Measurements from ENCODE around the gene PRSS57. TPM values are rescaled to one million over a fixed set of nuclear protein-coding genes. Genes with fewer than 3 reads are reported as not detected.

PRSS57 gene
- total and polyA plus RNA-seq, 2 of the 4 experiments (the other 2 are of a cell fraction) = not detected

DNA sequence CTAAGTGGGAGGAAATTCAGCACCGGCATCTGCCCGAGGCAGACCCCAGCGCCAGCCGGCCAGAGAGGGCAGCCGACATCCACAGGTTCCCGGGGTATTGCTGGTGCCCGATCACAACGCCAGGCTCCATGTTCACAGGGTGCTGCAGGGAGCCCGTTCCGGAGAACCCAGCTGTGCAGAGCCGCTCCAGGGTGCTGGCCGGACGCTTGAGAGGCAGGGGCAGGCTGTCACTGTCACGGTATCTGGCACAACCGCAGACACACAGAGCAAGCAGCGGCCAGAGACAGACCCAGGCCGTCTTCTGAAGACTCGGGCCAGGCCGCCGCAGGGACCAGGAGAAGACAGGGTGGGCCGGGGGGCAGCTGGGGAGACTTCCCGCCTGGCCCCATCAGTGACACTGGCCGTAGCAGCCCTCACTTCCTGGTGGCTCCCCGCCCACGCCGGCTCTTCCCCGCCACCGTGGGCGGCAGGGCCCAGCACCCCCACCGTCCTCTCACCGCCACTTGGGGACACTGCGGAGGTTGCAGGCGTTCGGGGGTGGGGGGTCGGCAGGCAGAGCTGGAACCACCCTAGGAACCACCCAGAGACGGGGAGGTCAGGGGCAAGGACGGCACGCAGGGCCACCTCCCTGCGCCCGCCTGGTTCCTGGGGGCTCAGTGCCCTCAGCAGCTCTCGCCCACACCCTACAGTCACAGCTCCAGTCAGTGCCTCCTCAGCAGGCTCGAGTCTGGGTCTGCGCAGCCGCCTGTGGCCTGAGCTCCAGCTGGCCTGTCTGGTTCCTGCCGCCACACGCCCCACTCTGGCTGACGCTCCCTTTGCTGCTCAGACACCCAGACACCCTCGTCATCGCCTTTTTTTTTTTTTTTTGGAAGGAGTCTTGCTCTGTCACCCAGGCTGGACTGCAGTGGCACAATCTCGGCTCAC is 36.1 kb downstream of the PRSS57 start:
- in situ Hi-C loops (cut with MboI; ENCODE audit: low sequenced_read_pairs) = no loop called here
- H2AK9ac ChIP-seq (replicated peaks; ENCODE audit: low read depth, low read length, poor library complexity) = peak overlapping the region; percentile 50
- intact Hi-C loops (cut with micrococcal nuclease) = no loop called here
- no peak overlapping the region for H2BK20ac ChIP-seq (ENCODE audit: low read depth, low read length)
- H3K27me3 ChIP-seq (ENCODE audit: control insufficient read depth, insufficient read depth, low read length) = no peaks in the 10 kb centered on the region
- H3K9ac ChIP-seq (ENCODE audit: low read depth, low read length) = no peak overlapping the region
- H3K18ac ChIP-seq (ENCODE audit: low read depth, low read length) = no peak overlapping the region
- no peak overlapping the region for H3K23ac ChIP-seq (ENCODE audit: low read depth, low read length)
- peaks cover 79% of the 10 kb centered on the region for H4K20me1 ChIP-seq (ENCODE audit: insufficient read depth, low read length)
- DNase-seq (no peak), ATAC-seq (ENCODE audit: low read depth) (no peak)
- H2AK5ac ChIP-seq (ENCODE audit: low read depth, low read length) = no peak overlapping the region
- H2AFZ ChIP-seq (replicated peaks; ENCODE audit: low read length, poor library complexity) = no peak overlapping the region
- POLR2A ChIA-PET (ENCODE audit: unreplicated experiment) = no interaction called here
- H3K14ac ChIP-seq (replicated peaks; ENCODE audit: low read depth, low read length) = no peak overlapping the region
- no peaks in the 10 kb centered on the region for H3K9me3 ChIP-seq (ENCODE audit: control insufficient read depth, insufficient read depth, low read length)
- TF ChIP-seq NFE2L2 (IDR thresholded peaks at IDR 0.05; ENCODE audit: low read depth, low read length) (no peak), MXI1 (IDR thresholded peaks at IDR 0.05; ENCODE audit: borderline replicate concordance, low read depth, low read length) (no peak), CEBPB (IDR thresholded peaks at IDR 0.05; ENCODE audit: low read depth, low read length) (no peak), RCOR1 (IDR thresholded peaks at IDR 0.05; ENCODE audit: insufficient replicate concordance, low read length) (no peak), FOS (IDR thresholded peaks at IDR 0.05; ENCODE audit: low read depth, low read length) (no peak), SMC3 (IDR thresholded peaks at IDR 0.05; ENCODE audit: low read depth, low read length) (no peak), CHD1 (IDR thresholded peaks at IDR 0.05; ENCODE audit: low read depth, low read length) (no peak), POLR2A (IDR thresholded peaks at IDR 0.05; ENCODE audit: low read depth, low read length) (no peak)
- TF ChIP-seq, protein P1, sequence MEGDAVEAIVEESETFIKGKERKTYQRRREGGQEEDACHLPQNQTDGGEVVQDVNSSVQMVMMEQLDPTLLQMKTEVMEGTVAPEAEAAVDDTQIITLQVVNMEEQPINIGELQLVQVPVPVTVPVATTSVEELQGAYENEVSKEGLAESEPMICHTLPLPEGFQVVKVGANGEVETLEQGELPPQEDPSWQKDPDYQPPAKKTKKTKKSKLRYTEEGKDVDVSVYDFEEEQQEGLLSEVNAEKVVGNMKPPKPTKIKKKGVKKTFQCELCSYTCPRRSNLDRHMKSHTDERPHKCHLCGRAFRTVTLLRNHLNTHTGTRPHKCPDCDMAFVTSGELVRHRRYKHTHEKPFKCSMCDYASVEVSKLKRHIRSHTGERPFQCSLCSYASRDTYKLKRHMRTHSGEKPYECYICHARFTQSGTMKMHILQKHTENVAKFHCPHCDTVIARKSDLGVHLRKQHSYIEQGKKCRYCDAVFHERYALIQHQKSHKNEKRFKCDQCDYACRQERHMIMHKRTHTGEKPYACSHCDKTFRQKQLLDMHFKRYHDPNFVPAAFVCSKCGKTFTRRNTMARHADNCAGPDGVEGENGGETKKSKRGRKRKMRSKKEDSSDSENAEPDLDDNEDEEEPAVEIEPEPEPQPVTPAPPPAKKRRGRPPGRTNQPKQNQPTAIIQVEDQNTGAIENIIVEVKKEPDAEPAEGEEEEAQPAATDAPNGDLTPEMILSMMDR (conservative IDR thresholded peaks at IDR 0.05; ENCODE audit: low read depth, low read length) = no peak
- TF ChIP-seq, protein P2, sequence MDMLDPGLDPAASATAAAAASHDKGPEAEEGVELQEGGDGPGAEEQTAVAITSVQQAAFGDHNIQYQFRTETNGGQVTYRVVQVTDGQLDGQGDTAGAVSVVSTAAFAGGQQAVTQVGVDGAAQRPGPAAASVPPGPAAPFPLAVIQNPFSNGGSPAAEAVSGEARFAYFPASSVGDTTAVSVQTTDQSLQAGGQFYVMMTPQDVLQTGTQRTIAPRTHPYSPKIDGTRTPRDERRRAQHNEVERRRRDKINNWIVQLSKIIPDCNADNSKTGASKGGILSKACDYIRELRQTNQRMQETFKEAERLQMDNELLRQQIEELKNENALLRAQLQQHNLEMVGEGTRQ (IDR thresholded peaks at IDR 0.05; ENCODE audit: low read depth, low read length) = no peak
- H3K4ac ChIP-seq (ENCODE audit: low read depth, low read length) = no peak overlapping the region
- no peak overlapping the region for H2BK5ac ChIP-seq (ENCODE audit: low read depth, low read length, poor library complexity, severe bottlenecking)
- H3K56ac ChIP-seq (ENCODE audit: extremely low read depth, insufficient read depth, low read length) = no peak overlapping the region
- H2BK120ac ChIP-seq (ENCODE audit: low read depth, low read length) = no peak overlapping the region
- dilution Hi-C loops (cut with HindIII; ENCODE audit: low sequenced_read_pairs, unreplicated experiment) = no loop called here
- no peak overlapping the region for H4K8ac ChIP-seq (ENCODE audit: low read depth in 2 of 2, low read length in 2 of 2)
- H4K5ac ChIP-seq (ENCODE audit: low read depth, low read length) = no peak overlapping the region
- no peak overlapping the region for H3K4me3 ChIP-seq (ENCODE audit: insufficient read depth, low read depth, low read length)
- H3K9me1 ChIP-seq (ENCODE audit: insufficient read depth, low read length) = no peaks in the 10 kb centered on the region
- no TSS peak for BruUV-seq (replicated peaks)
- CTCF ChIA-PET = no interaction called here
- peaks cover 14% of the 10 kb centered on the region for H3K4me1 ChIP-seq (ENCODE audit: control insufficient read depth, insufficient read depth, low read length)
- 87% methylated on average over 20 of the region's 50 CpGs; no CpG with 5 or more reads in 1 of the 2 experiments for WGBS, 2 experiments (ENCODE audit: extremely low coverage in 2 of 2, insufficient read length in 1 of 2)
- no peak overlapping the region for H2BK15ac ChIP-seq (ENCODE audit: low read depth, low read length)
- peaks cover 0 to 57% of the 10 kb centered on the region in 2 experiments; a peak in 2 of 4 replicates for H3K79me1 ChIP-seq (ENCODE audit: low read depth in 1 of 2, low read length in 2 of 2)
- H3K4me2 ChIP-seq (ENCODE audit: low read depth, low read length) = no peak overlapping the region
- peaks cover 10% of the 10 kb centered on the region for H3K36me3 ChIP-seq (ENCODE audit: control insufficient read depth, insufficient read depth, low read length)
- no peak overlapping the region for H3K27ac ChIP-seq (ENCODE audit: insufficient read depth, low read length)
- H4K91ac ChIP-seq (ENCODE audit: insufficient read depth, low read depth, low read length) = no peak overlapping the region

All from IMR-90 (cell line).